Activated naive CD8-positive, alpha-beta T cell (primary cell): Measurements from ENCODE around the gene YJEFN3.

Experiments used
- H3K27ac Mint-ChIP-seq: one replicate; pipeline ENCODE4 v1.8.0; 2021; ENCODE audit warnings: mixed read lengths
- H3K27me3 Mint-ChIP-seq: one replicate; pipeline ENCODE4 v1.8.0; 2021; ENCODE audit warnings: mixed read lengths
- H3K36me3 Mint-ChIP-seq: one replicate; pipeline ENCODE4 v1.8.0; 2021; ENCODE audit warnings: mixed read lengths
- H3K4me1 Mint-ChIP-seq: one replicate; pipeline ENCODE4 v1.8.0; 2021; ENCODE audit warnings: low read depth, mixed read lengths
- H3K4me3 Mint-ChIP-seq: one replicate; pipeline ENCODE4 v1.8.0; 2021; ENCODE audit warnings: mild to moderate bottlenecking, mixed read lengths
- H3K9me3 Mint-ChIP-seq: one replicate; pipeline ENCODE4 v1.8.0; 2021; ENCODE audit warnings: low read depth, mixed read lengths

Gene YJEFN3

GRCh38 chr19:19506592-19506991 is 22.1 kb upstream of the YJEFN3 start:
- Mint-ChIP-seq H3K36me3 (no peaks in the 10 kb centered on the region), H3K9me3 (no peaks in the 10 kb centered on the region), H3K27ac (no peak overlapping the region), H3K4me1 (no peaks in the 10 kb centered on the region), H3K27me3 (no peaks in the 10 kb centered on the region), H3K4me3 (no peak overlapping the region)

GRCh38 chr19:19507354-19507753 is 21.4 kb upstream of the YJEFN3 start:
- Mint-ChIP-seq H3K4me1 (peaks cover 2% of the 10 kb centered on the region), H3K27ac (no peak overlapping the region), H3K27me3 (no peaks in the 10 kb centered on the region), H3K36me3 (no peaks in the 10 kb centered on the region), H3K4me3 (no peak overlapping the region), H3K9me3 (no peaks in the 10 kb centered on the region)

- no peak overlapping the region for H3K27ac Mint-ChIP-seq
- H3K36me3 Mint-ChIP-seq: no peaks in the 10 kb centered on the region
- H3K9me3 Mint-ChIP-seq: no peaks in the 10 kb centered on the region
- peaks cover 2% of the 10 kb centered on the region for H3K4me1 Mint-ChIP-seq
- no peaks in the 10 kb centered on the region for H3K27me3 Mint-ChIP-seq
- H3K4me3 Mint-ChIP-seq: no peak overlapping the region
These were observed 20.5 kb upstream of the YJEFN3 start for GRCh38 chr19:19508217-19508616.

DNA sequence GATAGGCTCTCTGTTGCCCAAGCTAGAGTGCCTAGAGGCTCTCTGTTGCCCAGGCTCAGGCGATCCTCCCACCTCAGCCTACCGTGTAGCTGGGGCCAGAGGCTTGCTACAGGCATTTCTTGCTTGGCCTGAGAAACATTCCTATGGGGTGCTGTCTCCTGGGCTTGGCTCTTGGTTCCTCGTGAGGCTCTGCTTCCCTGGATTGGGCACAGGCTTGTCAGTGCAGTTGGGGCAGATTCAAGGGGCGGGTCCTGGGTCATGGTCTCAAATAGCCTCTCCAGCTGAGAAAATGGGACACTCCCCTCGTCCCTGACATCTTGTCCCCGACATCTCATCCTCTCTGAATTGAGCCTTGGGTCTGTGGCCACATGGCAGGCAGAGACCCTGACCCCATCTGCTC is 18.3 kb upstream of the YJEFN3 start:
- Mint-ChIP-seq H3K36me3 (no peaks in the 10 kb centered on the region), H3K9me3 (no peaks in the 10 kb centered on the region), H3K4me1 (peaks cover 2% of the 10 kb centered on the region), H3K27me3 (no peaks in the 10 kb centered on the region), H3K4me3 (no peak overlapping the region), H3K27ac (no peak overlapping the region)

DNA sequence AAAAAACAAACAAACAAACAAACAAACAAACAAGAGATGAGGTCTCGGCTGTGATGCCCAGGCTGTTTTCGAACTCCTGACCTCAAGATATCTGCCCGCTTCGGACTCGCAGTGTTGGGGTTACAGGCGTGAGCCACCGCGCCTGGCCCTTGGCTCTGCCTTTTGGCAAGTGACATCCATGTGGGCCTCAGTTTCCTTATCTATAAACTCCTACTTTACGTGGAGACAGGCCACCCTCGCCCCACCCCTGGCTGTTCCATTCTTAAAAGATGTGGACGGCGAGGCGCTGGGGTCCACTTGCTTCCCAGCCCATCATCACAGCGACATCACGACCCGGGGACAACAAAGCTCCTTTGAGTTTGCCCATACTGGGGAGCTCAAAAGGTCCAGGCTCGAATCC is 15.0 kb upstream of the YJEFN3 start:
- H3K9me3 Mint-ChIP-seq: no peaks in the 10 kb centered on the region
- H3K27ac Mint-ChIP-seq: no peak overlapping the region
- no peaks in the 10 kb centered on the region for H3K27me3 Mint-ChIP-seq
- H3K36me3 Mint-ChIP-seq: no peaks in the 10 kb centered on the region
- peak overlapping the region; percentile 43 for H3K4me3 Mint-ChIP-seq
- peaks cover 16% of the 10 kb centered on the region for H3K4me1 Mint-ChIP-seq

- H3K27ac Mint-ChIP-seq: no peak overlapping the region
- H3K4me3 Mint-ChIP-seq: peak overlapping the region; percentile 51
- no peaks in the 10 kb centered on the region for H3K27me3 Mint-ChIP-seq
- peaks cover 19% of the 10 kb centered on the region for H3K4me1 Mint-ChIP-seq
- H3K9me3 Mint-ChIP-seq: no peaks in the 10 kb centered on the region
- H3K36me3 Mint-ChIP-seq: no peaks in the 10 kb centered on the region
These were observed 14.5 kb upstream of the YJEFN3 start for GRCh38 chr19:19514215-19514657.

GRCh38 chr19:19514881-19515641 is 13.7 kb upstream of the YJEFN3 start, which contains the start of gene TSSK6:
Gene TSSK6 (minus strand): TSS chr19:19515548. CDS start chr19:19515427, 121 bp downstream.
- H3K9me3 Mint-ChIP-seq: no peaks in the 10 kb centered on the region
- no peaks in the 10 kb centered on the region for H3K27me3 Mint-ChIP-seq
- peaks cover 24% of the 10 kb centered on the region for H3K4me1 Mint-ChIP-seq
- peak within 1 kb of the TSS; percentile 93 for H3K4me3 Mint-ChIP-seq
- peak within 1 kb of the TSS; percentile 95 for H3K27ac Mint-ChIP-seq
- H3K36me3 Mint-ChIP-seq: no peaks in the 10 kb centered on the region

DNA sequence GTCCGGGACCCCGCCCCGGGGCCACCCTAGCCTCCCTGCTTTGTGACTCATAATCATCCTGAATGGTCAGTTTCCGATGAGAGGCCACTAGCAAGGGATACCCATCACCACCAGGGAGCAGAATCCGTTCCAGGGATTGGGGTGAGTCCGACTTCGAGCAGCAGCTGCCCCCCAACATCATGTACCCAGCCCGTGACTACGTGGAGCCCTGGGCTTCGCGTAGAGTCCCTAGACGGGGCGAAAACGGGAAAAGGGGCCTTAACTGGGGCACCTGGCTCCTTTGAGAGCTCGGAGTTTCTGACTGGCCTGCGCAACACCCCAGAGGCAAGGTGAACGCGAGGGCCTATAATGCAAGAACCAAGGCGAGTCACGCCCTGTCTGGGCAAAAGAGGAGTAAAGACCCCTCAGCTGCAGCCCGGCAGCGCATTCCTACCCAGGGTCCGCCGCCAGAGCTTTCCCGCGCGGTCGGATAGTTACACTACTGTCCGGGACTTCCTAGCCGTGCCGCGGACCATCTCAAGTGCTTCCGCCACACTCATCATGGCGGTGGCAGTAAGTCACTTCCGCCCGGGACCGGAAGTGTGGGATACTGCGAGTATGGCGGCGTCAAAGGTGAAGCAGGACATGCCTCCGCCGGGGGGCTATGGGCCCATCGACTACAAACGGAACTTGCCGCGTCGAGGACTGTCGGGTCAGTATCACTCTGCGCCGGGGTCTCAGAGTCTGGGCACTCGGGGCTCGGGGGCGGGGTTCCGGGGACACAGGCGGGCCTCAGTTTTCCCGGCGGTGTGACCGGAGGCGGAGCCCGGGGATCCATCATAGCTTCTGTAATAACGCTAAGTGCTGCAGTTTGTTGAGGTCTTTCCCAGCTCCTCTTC is 12.8 kb upstream of the YJEFN3 start, which contains the start of gene NDUFA13:
TSS of gene NDUFA13 (plus strand) at position 584 of the 878 bp plus-strand sequence. CDS start at position 598, 14 bp downstream.
- H3K4me3 Mint-ChIP-seq: peak within 1 kb of the TSS; percentile 93
- peak within 1 kb of the TSS; percentile 95 for H3K27ac Mint-ChIP-seq
- peaks cover 2% of the 10 kb centered on the region for H3K36me3 Mint-ChIP-seq
- H3K27me3 Mint-ChIP-seq: no peaks in the 10 kb centered on the region
- H3K9me3 Mint-ChIP-seq: no peaks in the 10 kb centered on the region
- H3K4me1 Mint-ChIP-seq: peaks cover 31% of the 10 kb centered on the region

DNA sequence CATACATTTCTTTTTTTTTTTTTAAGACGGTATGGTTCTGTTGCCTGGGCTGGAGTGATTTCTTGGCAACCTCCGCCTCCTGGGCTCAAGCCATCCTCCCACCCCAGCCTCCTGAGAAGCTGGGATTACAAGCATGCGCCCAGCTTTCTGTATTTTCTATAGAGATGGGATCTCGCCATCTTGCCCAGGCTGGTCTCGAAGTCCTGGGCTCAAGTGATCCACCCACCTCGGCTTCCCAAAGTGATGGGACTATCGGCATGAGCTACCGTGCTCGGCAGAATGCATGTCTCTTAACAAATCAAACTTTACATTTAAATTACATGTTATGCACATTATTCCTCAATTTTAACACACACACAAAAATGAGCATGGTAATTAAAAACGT is 11.5 kb upstream of the YJEFN3 start:
- H3K9me3 Mint-ChIP-seq: no peaks in the 10 kb centered on the region
- H3K4me3 Mint-ChIP-seq: peak overlapping the region; percentile 93
- H3K4me1 Mint-ChIP-seq: peaks cover 33% of the 10 kb centered on the region
- H3K36me3 Mint-ChIP-seq: peaks cover 2% of the 10 kb centered on the region
- H3K27ac Mint-ChIP-seq: peak overlapping the region; percentile 95
- no peaks in the 10 kb centered on the region for H3K27me3 Mint-ChIP-seq

DNA sequence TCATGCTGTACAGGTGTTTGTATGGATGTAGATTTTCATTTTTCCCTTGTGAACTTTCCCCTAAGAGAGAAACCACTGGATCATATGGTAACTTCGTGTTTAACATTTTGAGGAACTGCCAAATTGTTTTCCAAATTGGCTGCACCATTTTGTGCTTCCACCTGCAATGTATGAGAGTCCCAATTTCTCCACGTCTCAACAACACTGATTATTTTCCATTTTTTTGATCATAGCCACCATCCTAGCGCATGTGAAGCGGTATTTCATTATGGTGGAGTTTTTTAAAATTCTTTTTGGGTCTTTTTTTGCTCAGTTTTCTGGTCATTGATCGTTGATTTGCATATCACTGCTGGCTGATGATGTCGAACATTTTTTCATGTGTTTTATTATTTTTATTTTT is 7.7 kb upstream of the YJEFN3 start:
- Mint-ChIP-seq H3K27me3 (no peaks in the 10 kb centered on the region), H3K9me3 (no peaks in the 10 kb centered on the region), H3K36me3 (peaks cover 2% of the 10 kb centered on the region), H3K27ac (no peak overlapping the region), H3K4me3 (no peak overlapping the region), H3K4me1 (peaks cover 41% of the 10 kb centered on the region)

GRCh38 chr19:19523177-19523576 is 5.5 kb upstream of the YJEFN3 start:
- Mint-ChIP-seq H3K4me1 (peaks cover 27% of the 10 kb centered on the region), H3K4me3 (no peak overlapping the region), H3K27ac (no peak overlapping the region), H3K36me3 (peaks cover 2% of the 10 kb centered on the region), H3K9me3 (no peaks in the 10 kb centered on the region), H3K27me3 (no peaks in the 10 kb centered on the region)

- Mint-ChIP-seq H3K9me3 (no peaks in the 10 kb centered on the region), H3K4me1 (peaks cover 27% of the 10 kb centered on the region), H3K27ac (no peak overlapping the region), H3K4me3 (no peak overlapping the region), H3K36me3 (peaks cover 2% of the 10 kb centered on the region), H3K27me3 (no peaks in the 10 kb centered on the region)
These were observed 4.7 kb upstream of the YJEFN3 start for GRCh38 chr19:19524053-19524452.

GRCh38 chr19:19525611-19526380 is 2.9 kb upstream of the YJEFN3 start:
- Mint-ChIP-seq H3K4me3 (no peak overlapping the region), H3K9me3 (no peaks in the 10 kb centered on the region), H3K36me3 (peaks cover under 1% of the 10 kb centered on the region), H3K27me3 (no peaks in the 10 kb centered on the region), H3K4me1 (peaks cover 14% of the 10 kb centered on the region), H3K27ac (no peak overlapping the region)

- Mint-ChIP-seq H3K4me3 (no peak overlapping the region), H3K9me3 (no peaks in the 10 kb centered on the region), H3K27me3 (no peaks in the 10 kb centered on the region), H3K4me1 (peaks cover 12% of the 10 kb centered on the region), H3K36me3 (no peaks in the 10 kb centered on the region), H3K27ac (no peak overlapping the region)
These were observed 1.9 kb upstream of the YJEFN3 start for GRCh38 chr19:19526581-19527370.
